ENCODE data around the gene KLHL11. TPM values are rescaled to one million over a fixed set of nuclear protein-coding genes. Genes with fewer than 3 reads are reported as not detected.

Gene KLHL11
- total and polyA plus RNA-seq, 2 experiments from 2014 or later: 8.7 to 25.5 TPM

DNA sequence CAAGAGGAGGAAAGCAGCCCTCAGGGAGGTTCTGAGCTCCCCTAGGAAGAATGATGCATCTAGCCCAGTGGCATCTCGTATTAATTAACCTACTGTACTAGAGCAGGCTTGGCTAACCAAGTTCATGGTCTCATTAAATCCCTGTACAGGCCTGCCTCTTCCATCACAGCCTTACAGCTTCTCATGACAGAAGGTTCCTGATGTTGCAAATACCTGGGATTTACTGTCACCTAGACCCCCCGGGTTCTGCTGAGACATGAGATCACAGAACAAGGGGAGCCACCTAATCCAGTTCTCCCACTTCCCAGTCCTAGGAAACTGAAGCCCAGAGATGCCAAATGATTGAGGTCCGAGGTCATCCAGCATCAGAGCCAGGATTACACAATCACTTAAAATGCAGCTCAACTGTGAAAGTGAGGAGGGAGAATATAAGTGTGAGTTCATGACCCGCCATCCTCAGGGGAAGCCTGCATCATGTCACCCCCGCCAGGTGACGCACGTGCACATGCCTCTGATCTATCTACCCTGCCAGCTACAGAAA, 29.6 kb upstream of the KLHL11 start (continued):
- no peak for TF ChIP-seq REST (IDR thresholded peaks at IDR 0.05; ENCODE audit: unreplicated experiment)
- TF ChIP-seq ZNF331 (CRISPR knock-in tag; IDR thresholded peaks at IDR 0.05; ENCODE audit: low read depth): no peak
- TF ChIP-seq POLR2AphosphoS5 (IDR thresholded peaks at IDR 0.05; ENCODE audit: low read depth): no peak
- TF ChIP-seq JUNB (IDR thresholded peaks at IDR 0.05; ENCODE audit: unreplicated experiment): no peak
- TF ChIP-seq ZNF114 (CRISPR knock-in tag; IDR thresholded peaks at IDR 0.05): no peak
- no peak for TF ChIP-seq CREB1 (CRISPR knock-in tag; IDR thresholded peaks at IDR 0.05; ENCODE audit: low read depth)

DNA sequence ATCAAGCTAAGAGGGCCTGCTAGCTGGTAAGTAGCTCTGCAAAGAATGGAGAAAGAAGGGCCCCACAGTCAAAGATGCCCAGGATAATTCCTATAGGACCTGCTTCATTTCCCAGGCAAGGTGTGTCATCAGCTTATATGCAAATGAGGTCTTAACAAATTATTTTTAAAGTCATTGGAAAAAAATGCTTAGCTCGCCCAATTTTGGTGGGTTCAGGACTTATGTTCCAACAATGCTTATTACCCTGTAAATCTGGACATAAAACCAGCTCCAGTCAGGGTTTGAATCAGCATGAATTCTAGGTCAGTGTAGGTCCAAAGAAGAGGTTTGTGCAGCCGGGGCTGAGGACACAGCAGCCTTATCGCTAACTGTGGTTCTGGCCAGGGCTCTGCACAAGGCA, 28.2 kb upstream of the KLHL11 start:
- Histone ChIP-seq H3K27ac (ENCODE audit: low read depth) (no peak overlapping the region), H3K4me1 (ENCODE audit: insufficient read depth) (no peaks in the 10 kb centered on the region), H3K9me2 (ENCODE audit: insufficient read depth) (no peaks in the 10 kb centered on the region), H4K20me1 (replicated peaks; ENCODE audit: insufficient read depth) (peaks cover 48% of the 10 kb centered on the region), H3K4me2 (no peak overlapping the region), H3F3A (replicated peaks; ENCODE audit: low read depth) (peaks cover 31% of the 10 kb centered on the region), H3K36me3 (ENCODE audit: insufficient read depth) (peaks cover 82% of the 10 kb centered on the region), H3K79me2 (replicated peaks; ENCODE audit: insufficient read depth) (peaks cover 27% of the 10 kb centered on the region), H3K27me3 (ENCODE audit: insufficient read depth) (no peaks in the 10 kb centered on the region), H3K4me3 (no peak overlapping the region), H2AFZ (no peak overlapping the region)
- ATAC-seq (no peak), DNase-seq (ENCODE audit: low spot score) (no peak)
- Mint-ChIP-seq H3K4me1 (no peaks in the 10 kb centered on the region), H3K27ac (no peak overlapping the region), H3K4me3 (no peak overlapping the region), H3K36me3 (ENCODE audit: low read depth) (peaks cover 89% of the 10 kb centered on the region), H3K27me3 (ENCODE audit: insufficient read depth, low read depth, poor library complexity) (peaks cover 3% of the 10 kb centered on the region), H3K9me3 (no peaks in the 10 kb centered on the region)
- no peak for TF ChIP-seq EZH2 (IDR thresholded peaks at IDR 0.05; ENCODE audit: low read depth, unreplicated experiment)
- TF ChIP-seq STAT1 (IDR thresholded peaks at IDR 0.05; ENCODE audit: unreplicated experiment): no peak
- no peak for TF ChIP-seq NANOG (IDR thresholded peaks at IDR 0.05; ENCODE audit: borderline replicate concordance)
- no peak for TF ChIP-seq POLR2AphosphoS5 (IDR thresholded peaks at IDR 0.05; ENCODE audit: low read depth)
- TF ChIP-seq CTCF (conservative IDR thresholded peaks at IDR 0.05; ENCODE audit: low read depth in 2 of 2): no peak
- no peak for TF ChIP-seq ETS1 (IDR thresholded peaks at IDR 0.05)
- TF ChIP-seq, protein P1, sequence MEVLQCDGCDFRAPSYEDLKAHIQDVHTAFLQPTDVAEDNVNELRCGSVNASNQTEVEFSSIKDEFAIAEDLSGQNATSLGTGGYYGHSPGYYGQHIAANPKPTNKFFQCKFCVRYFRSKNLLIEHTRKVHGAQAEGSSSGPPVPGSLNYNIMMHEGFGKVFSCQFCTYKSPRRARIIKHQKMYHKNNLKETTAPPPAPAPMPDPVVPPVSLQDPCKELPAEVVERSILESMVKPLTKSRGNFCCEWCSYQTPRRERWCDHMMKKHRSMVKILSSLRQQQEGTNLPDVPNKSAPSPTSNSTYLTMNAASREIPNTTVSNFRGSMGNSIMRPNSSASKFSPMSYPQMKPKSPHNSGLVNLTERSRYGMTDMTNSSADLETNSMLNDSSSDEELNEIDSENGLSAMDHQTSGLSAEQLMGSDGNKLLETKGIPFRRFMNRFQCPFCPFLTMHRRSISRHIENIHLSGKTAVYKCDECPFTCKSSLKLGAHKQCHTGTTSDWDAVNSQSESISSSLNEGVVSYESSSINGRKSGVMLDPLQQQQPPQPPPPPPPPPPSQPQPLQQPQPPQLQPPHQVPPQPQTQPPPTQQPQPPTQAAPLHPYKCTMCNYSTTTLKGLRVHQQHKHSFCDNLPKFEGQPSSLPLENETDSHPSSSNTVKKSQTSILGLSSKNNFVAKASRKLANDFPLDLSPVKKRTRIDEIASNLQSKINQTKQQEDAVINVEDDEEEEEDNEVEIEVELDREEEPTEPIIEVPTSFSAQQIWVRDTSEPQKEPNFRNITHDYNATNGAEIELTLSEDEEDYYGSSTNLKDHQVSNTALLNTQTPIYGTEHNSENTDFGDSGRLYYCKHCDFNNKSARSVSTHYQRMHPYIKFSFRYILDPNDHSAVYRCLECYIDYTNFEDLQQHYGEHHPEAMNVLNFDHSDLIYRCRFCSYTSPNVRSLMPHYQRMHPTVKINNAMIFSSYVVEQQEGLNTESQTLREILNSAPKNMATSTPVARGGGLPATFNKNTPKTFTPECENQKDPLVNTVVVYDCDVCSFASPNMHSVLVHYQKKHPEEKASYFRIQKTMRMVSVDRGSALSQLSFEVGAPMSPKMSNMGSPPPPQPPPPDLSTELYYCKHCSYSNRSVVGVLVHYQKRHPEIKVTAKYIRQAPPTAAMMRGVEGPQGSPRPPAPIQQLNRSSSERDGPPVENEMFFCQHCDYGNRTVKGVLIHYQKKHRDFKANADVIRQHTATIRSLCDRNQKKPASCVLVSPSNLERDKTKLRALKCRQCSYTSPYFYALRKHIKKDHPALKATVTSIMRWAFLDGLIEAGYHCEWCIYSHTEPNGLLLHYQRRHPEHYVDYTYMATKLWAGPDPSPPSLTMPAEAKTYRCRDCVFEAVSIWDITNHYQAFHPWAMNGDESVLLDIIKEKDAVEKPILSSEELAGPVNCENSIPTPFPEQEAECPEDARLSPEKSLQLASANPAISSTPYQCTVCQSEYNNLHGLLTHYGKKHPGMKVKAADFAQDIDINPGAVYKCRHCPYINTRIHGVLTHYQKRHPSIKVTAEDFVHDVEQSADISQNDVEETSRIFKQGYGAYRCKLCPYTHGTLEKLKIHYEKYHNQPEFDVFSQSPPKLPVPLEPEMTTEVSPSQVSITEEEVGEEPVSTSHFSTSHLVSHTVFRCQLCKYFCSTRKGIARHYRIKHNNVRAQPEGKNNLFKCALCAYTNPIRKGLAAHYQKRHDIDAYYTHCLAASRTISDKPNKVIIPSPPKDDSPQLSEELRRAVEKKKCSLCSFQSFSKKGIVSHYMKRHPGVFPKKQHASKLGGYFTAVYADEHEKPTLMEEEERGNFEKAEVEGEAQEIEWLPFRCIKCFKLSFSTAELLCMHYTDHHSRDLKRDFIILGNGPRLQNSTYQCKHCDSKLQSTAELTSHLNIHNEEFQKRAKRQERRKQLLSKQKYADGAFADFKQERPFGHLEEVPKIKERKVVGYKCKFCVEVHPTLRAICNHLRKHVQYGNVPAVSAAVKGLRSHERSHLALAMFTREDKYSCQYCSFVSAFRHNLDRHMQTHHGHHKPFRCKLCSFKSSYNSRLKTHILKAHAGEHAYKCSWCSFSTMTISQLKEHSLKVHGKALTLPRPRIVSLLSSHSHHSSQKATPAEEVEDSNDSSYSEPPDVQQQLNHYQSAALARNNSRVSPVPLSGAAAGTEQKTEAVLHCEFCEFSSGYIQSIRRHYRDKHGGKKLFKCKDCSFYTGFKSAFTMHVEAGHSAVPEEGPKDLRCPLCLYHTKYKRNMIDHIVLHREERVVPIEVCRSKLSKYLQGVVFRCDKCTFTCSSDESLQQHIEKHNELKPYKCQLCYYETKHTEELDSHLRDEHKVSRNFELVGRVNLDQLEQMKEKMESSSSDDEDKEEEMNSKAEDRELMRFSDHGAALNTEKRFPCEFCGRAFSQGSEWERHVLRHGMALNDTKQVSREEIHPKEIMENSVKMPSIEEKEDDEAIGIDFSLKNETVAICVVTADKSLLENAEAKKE (CRISPR knock-in tag; IDR thresholded peaks at IDR 0.05): no peak
- TF ChIP-seq EZH2phosphoT487 (IDR thresholded peaks at IDR 0.05; ENCODE audit: unreplicated experiment): no peak
- TF ChIP-seq CREB1 (CRISPR knock-in tag; IDR thresholded peaks at IDR 0.05; ENCODE audit: low read depth): no peak
- TF ChIP-seq ZNF331 (CRISPR knock-in tag; IDR thresholded peaks at IDR 0.05; ENCODE audit: low read depth): no peak
- no peak for TF ChIP-seq JUNB (IDR thresholded peaks at IDR 0.05; ENCODE audit: unreplicated experiment)
